HG03196 (cell line): ENCODE data around the gene DMWD.

Source experiments
- ATAC-seq: cut with Tn5 transposase; IDR thresholded peaks from one replicate; pipeline ENCODE4 v1.9.1; 2021; ENCODE audit not compliant: unreplicated experiment

Gene DMWD

DNA sequence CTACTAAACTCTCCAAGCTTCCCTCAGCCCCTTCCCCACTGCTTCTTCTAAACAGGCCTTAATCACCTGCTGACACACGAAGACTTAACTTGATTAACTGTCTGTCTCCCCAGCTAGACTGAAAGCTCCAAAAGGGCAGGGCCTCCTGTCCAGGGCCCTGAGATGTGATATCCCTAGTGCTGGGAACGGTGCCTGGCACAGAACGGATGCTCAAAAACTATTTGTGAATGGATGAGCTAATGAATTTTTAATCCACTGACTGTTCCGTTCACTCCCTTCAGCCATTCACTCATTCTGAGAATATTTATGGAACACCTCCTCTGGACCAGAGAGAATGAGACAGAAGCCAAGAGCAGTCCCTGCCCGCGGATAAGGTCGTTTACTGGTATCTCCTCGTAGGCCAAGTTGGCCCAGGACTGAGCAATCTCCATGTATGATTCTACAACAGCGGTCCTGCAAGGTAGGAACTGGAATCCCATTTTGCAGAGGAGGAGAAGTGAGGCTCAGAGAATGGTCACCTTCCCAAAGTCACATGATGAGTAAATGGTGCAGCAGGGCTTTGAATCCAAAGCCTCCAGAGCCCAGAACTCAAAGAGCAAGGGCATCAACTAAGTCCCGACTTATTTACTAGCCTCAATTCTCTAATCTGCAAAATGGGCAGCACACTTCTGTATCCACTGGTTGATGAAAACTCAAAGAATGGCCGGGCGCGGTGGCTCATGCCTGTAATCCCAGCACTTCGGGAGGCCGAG, 3.4 kb downstream of the DMWD start:
- ATAC-seq, result no peak

DNA sequence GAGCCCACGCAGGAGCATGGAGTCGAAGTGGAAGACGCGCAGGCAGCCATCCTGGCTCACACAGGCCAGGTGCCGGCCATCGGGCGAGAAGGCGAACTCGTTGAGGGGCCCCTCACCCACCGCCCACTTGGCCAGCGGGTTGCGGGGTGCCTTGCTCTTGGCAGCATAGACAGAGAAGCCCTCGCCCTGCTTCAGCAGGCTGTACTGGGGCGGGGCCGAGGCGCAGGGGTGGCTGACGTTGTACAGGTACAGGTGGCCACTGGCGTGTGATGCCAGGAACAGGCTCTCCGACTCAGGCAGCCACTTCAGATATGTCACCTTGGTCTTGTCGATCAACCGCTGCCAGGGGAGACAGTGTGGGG, 6.1 kb downstream of the DMWD start:
- ATAC-seq, result no peak

DNA sequence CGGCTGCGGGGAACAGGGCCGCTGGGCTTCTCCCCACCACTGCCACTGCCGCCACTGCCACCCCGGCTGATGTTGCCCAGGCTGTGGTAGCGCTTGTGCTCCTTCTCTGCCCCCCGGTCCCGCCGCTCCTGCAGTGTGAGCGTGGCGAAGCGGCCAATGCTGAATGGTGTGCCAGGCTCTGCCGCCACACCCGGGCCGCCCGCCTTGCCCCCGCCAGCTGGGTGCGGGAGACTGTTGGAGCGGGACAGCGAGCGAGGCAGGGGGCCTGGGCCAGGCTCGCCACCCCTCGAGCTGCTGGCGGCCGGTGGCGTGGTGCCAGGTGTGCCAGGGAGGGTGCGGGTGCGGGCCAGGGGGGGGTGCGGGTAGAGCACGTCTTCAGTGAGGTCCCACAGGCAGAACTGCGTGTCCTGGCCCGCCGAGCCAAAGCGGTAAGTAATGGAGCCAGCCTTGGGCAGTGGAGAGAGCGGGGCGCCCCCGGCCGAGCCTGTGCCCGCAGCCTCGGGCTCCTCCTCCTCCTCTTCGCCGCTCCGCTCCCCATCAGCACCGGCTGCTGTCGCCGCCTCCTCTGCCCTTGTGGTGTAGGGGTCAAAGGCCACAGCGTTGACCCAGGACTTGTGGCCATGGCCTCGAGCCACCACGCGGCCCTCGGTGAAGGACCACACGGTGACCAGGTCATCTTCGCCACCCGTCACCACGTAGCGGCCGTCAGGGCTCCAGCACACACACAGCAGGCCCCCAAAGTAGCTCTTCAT, 6.7 kb downstream of the DMWD start:
- no peak for ATAC-seq

DNA sequence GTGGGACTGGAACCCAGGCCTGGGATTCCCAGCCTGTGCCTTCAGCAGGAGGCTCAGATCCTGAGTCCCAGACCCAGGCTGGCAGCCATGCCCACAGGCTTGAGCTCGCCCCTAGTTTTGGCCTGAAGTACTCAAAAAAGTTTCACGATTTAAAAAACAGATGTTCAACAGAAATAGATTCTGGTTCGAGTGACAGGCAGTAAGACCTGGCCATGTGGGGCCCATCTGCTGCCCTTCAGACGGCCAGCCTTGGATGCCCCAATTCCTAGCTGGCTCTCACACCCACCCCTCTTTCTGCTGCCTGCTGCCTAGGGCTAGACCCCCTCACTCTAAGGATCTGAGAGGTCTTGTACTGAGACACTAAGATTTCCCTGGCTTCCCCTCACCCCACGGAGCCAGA, 7.5 kb downstream of the DMWD start:
- no peak for ATAC-seq

DNA sequence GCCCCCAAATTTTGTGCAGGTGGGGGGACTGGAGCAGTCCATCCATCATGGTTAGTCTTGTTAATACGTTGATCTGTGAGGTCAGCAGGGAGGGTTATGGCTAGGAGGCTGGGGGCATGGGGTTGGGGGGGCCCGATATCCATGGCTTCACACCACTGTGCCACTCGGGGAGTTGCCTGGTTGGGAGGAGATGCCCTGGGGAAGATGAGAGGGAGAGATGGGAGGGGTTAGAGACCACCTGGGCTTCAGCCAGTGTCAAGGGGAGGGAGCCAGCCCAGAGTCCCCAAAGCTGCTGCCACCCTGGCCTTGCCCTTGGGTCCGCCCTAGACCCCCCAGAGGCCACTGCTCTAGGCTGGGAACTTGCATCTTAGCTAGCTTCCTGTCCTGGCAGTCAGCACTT, 8.5 kb downstream of the DMWD start:
- no peak for ATAC-seq

DNA sequence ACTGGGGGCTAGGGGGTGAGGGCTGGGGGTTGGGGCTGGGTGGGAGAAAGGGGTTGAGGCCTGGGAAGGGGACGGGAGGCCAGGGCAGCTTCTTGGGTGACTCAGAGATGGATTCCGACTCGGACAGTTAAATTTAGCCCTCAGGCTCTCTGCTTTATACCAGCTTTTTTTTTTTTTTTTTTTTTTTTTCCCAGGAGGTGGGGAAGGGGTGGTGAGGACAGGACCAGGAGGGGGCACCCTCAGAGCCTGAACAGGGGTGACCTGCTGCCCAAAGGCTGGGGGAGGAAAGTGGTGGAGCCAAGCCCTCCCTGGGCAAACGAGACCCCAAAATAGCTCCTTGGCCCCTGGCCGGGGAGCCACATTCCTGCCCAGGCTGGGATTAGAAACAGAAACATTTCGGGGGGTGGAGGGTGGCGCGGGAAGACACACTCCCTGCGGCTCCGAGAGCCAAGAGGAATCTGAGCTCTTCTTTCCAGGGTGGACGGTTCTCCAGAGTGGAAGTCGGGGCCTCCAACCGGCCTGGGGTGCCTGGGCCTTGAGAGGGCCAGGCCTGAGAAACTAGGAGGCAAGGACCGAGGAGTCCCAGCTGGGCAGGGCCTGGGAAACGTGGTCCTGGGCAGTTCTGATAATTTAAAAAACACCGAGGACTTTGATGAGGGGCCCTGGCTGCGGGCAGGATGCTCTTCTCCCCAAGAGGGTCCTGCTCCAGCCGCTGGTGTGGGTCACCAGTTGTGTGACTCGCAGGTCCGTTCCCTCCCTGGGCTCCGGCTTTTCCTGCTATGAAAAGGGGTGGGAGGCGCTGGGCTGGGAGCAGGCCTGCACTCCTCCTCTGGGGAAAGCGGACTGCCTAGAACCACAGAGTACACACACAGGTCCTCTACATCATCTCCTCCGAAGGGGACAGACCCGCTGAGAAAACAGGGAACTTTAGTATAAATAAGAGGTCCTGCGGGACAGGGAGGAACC, 9.5 kb downstream of the DMWD start:
- no peak for ATAC-seq

DNA sequence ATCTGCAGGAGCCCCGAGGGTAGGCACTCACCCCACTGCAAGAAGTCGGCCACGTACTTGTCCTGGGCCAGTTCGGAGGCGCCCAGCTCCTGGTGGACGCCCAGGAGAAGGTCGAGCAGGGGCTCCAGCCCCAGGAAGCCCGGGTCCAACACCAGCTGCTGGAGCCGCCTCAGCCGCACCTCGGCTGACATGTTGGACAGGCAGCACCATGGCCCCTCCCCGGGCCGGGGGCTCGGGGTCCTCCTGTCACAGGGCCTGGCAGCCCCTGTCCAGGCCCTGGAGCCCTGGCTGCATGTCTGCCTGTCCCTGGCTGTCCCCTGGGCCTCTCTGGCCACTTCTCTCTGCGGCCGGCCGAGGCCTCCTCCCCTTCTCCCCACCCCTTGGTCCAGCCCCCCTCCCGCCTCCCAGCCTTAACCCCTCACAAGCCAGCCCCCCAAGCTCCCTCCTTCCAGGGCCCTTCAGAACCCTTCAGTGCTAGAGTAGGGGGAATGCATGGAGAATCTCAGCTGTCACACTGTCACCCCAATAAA, 10.4 kb downstream of the DMWD start, which contains the start of gene DMPK:
TSS of gene DMPK (minus strand) at position 329 of the 530 bp plus-strand sequence. CDS start at position 191, 138 bp downstream.
- ATAC-seq, result no peak

DNA sequence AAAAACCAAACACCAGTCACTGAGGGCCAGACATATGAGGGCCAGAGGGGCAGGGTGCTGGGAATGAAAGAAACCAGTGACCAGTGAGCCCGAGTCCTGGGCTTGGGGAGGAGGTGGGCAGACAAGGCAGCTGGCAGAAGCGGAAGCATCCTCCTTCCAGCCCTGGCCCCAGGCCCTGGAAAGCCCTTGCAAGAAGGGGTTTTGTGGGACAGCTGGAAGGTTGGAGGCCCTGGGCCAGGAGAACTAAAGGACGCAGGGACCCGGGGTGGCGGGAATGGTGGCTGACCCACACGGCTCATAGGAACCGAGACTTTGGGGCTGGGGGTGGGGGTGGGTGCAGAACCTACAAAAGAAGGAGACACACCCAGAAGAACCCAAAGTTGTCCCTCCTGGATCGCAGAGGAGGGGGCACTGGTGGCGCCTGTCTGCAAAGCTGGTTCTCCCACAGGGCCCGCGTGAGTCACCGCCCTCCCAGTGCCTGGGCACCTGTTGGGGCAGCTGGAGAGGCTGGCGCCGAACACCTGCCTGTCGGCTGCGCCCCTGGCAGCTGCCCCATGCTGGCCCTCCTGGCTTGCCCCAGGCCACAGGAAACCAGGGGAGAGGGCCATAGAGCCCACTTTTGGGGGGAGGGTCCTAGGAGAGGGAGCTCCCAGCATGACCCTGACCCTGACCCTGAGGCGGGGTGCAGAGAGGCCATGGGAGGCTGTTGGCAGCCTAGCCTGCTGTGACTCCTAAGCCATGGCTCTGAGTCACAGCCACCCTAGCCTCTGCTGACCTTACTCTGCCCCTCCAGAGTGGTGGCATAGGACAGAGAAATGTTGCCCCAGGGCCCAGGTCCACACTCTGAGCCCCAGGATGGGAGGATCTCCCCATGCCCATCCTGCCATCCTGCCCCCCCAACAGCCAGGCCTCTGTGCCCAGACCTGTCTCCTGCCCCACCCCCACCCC, 11.2 kb downstream of the DMWD start:
- ATAC-seq, result no peak

DNA sequence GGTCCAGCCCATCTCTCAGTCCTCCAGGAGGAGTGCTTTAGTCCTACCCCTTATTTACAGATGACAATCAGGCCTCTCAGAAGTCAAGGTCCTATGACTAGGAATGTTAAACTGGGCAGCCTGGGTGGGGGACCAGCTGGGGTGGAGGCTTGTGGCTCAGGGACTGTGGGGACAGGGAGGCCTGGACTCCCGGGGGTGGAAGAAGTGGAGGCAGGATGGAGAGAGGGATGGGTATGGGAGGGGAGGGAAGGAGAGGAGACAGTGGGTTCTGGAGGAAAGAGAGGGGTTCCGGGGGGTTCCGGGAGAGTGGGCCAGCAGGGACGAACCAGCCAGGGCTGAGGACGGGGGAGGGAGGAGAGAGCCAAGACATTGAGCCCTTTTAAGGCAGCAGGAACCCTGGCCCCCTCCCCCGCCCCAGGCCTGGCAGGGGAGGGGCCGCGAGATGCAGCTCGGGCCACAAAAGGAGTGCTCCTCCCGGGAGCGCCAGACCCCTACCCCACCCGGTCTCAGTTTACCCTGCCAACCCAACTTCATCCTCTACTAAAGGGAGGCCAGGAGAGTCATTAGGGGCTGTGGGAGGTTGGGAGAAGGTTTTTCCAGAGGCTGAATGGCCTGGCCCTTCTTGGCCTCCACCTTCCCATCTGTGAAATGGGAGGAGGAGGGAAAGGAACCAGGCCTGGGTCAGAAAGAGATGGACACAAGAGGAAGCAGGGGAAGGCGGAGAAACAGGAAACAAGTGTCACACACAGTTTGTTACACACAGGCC, 12.0 kb downstream of the DMWD start:
- no peak for ATAC-seq

DNA sequence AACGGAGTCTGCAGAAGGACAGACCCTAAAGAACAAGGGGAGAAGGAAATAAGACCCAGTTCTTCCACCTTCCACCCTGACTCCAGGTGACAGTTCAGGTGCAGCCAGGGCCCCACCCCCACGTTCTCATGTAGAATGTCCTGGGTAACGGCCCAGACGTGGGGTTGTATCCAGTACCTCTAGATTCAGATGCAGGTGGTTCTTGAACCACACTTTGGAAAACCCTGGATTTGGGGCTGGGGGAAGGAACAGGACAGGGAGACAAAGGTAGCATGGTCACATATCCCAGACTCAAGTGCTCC, 12.5 kb downstream of the DMWD start:
- no peak for ATAC-seq

DNA sequence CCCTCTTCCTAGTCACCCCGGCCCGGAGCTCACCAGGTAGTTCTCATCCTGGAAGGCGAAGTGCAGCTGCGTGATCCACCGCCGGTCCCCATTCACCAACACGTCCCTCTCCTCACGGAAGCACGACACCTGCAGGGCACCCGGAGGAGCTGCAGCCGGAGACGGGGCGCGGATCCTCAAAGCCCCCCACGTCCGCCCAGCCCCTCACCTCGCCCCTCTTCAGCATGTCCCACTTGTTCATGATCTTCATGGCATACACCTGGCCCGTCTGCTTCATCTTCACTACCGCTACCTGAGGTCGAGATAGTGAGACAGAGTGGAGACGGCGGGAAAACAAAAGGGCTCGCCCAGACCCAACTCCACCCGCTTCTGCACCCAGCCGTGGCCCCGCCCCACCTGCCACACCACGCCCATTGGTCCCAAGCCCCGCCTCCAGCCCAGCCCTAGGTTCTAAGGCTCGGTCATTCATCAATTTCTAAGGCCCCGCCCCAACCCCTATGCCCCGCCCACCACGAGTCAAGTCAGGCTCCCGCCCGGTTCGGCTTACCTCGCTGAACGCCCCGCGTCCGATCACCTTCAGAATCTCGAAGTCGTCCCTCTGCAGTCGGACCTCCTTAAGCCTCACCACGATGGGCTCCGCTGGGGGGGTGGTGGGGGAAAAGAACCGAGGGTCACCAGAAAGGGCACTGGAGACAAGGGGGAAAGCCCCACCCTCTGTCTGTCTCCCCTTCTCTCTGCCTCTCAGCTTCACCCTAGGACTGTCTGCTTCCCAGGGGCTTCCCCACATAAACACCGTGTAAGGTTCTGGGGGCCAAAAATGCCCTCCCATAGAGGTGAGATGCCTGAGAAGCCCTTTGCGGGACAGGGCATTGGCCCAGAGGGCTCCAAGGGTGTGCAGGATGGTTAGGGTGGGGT, 13.2 kb downstream of the DMWD start:
- peak; percentile 66 for ATAC-seq

DNA sequence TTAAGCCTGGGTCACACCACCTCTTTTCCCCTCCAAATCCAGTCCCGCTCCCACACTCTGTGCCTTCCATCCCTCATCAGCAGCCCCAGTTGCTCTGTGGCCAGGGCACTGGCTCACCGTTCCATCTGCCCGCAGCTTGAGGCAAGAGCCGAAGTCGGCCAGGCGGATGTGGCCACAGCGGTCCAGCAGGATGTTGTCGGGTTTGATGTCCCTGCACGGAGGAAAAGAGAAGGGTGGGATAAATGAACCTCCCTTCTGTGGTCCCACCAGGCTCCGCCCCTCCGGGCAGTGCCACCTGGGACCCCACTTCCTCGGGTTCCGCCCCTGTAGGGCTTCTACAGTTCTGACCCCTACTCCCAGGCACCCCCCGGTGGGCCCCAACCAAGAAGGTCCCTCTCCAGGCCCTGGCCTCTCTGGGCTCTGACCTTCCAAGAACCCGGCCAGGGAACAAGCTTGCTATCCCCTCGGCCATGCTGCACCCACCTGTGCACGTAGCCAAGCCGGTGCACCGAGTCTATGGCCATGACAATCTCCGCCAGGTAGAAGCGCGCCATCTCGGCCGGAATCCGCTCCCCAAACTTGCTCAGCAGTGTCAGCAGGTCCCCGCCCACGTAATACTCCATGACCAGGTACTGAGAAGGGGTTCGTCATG, 14.5 kb downstream of the DMWD start:
- ATAC-seq, result no peak

DNA sequence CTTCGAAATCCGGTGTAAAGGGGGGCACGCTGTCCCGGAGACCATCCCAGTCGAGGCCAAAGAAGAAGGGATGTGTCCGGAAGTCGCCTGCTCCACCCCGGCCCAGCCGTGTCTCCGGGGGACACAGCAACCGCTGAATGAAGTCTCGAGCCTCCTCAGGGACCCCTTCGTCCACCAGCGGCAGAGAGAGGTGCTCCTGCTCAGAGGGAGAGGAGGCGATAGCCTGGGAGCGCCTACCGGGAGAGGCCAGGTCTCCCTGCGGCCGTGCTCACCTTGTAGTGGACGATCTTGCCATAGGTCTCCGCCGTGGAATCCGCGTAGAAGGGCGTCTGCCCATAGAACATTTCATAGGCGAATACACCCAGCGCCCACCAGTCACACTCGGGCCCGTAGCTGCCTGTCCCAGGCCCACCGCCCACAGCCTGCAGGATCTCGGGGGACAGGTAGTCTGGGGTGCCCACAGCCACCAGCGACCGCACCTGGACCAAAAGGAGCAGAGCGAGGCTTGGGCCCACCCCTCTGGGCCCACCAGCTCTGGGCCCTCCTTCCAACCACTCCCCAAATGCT, 15.2 kb downstream of the DMWD start:
- ATAC-seq, result no peak

DNA sequence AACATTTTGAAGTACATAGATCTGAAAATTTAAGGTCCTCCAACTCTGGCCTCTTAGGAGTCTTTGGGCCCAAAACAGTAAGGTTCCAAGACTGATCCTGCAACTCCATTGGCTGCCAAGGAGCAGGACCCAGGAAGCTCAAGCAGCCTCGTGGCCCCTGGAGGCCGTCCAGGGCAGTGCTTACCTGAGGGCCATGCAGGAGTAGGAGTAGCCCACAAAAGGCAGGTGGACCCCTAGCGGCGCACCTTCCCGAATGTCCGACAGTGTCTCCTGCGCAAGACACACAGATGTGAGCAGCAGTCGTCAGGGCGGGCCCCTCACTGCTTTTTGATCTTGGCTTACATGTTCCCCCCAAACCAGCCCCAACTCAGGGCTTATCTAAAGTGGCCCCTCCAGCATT, 17.9 kb downstream of the DMWD start:
- ATAC-seq, result no peak

DNA sequence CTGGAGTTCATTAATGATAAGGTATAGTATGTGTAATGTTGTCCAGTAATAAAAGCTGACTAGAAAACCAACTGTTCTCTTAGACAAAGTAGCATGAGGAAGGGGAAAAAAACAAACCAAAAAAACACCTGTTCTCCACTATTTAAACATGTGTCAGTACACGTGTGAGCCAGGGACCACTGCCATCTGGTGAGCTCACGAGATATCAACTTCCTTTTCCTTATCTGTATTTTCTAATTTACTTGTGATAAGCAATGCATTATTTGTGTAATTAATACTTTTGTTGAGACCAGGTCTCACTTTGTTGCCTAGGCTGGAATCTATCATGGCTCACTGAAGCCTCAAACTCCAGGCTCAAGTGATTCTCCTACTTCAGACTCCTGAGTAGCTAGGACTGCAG, 19.3 kb downstream of the DMWD start:
- no peak for ATAC-seq

DNA sequence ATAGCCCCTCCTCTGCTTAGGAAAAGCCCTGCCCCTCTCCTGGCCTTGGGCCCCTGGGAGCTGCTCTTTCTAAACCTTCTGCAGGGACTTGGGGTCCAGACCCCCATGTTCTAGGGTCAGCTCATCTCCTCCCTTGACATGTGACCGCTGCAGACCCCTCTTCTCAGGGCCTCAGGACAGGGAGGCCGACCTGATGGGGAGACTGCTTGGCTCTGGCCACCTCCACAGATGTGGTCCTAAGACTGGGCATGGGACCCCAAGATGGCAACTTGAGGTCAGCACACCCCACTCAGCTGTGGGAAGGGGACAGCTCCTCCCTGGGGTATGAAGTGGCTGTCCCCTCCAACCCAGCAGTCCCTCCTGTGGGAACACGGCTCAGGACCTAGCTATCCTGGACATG, 19.7 kb downstream of the DMWD start:
- ATAC-seq, result no peak

DNA sequence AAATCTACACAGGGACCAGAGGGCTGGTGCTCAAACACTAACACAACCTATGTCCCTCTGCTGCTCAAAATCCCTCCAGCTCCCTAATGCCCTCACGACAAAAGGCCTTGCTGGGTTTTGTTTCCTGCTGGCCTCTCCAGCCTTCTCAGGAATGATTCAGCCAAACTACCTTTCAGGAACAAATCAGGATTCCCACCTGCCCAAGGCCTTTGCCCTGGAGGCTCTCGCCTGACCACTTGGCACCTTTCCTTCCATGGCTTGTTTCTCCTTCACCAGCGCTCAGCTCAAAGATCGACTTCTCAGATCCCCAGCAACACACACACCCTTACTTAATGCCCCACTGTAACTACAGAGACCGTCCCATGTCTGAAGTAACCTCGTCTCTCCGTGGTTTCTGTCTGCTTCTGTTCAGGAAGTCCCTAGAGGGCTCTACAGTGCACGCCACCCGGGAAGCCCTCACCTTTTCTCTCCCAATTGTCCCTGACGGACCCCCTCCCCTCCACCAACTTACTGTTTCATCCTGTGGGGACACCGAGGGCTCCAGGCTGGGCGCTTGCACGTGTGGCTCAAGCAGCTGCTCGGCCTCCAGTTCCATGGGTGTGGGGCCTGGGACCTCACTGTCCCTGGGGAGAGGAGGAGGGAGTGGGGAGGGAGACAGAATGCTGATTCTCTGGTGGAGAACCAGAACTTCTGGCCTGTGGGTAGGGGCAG, 20.4 kb downstream of the DMWD start:
- ATAC-seq, result no peak
